Amygdala (tissue), 56 donors: Measurements from ENCODE around the gene IQCM.
A peak's percentile ranks its signal among the peaks of the same experiment; 100 is the strongest.
"Not testable (repeated sequence)": the region's sequence is repeated elsewhere in the genome, so short reads cannot be mapped to it uniquely, and the experiment has no call there.

Source experiments
- DNase-seq, 56 donors: peaks; one replicate each; lab custom pipeline; 2025; lab: John Stamatoyannopoulos, UW

The IQCM gene

GRCh38 chr4:149589826-149590225 lies 225.8 kb downstream of the IQCM start:
- DNase-seq = no peak

- DNase-seq = no peak
These were observed 230.9 kb downstream of the IQCM start for GRCh38 chr4:149584722-149585121.

GRCh38 chr4:149574971-149575370 lies 240.7 kb downstream of the IQCM start:
- no peak for DNase-seq

GRCh38 chr4:149572716-149573115 lies 242.9 kb downstream of the IQCM start:
- no peak for DNase-seq

GRCh38 chr4:149555799-149556198 lies 259.8 kb downstream of the IQCM start:
- DNase-seq = no peak

- no peak for DNase-seq
These were observed 260.5 kb downstream of the IQCM start for GRCh38 chr4:149555146-149555545.

- no peak for DNase-seq
These were observed 261.6 kb downstream of the IQCM start for GRCh38 chr4:149553959-149554520.

GRCh38 chr4:149552601-149553000 lies 263.0 kb downstream of the IQCM start:
- no peak for DNase-seq

- peak in 9 of 56 donors; percentile 0 to 3 (median 1) for DNase-seq
These were observed 265.7 kb downstream of the IQCM start for GRCh38 chr4:149549911-149550310.

- DNase-seq = no peak
These were observed 280.9 kb downstream of the IQCM start for GRCh38 chr4:149534779-149535178.

- no peak for DNase-seq
These were observed 283.8 kb downstream of the IQCM start for GRCh38 chr4:149531861-149532260.

GRCh38 chr4:149523039-149523438 lies 292.6 kb downstream of the IQCM start:
- no peak for DNase-seq

GRCh38 chr4:149521611-149522425 lies 293.8 kb downstream of the IQCM start:
- no peak for DNase-seq

- DNase-seq = no peak
These were observed 297.2 kb downstream of the IQCM start for GRCh38 chr4:149518471-149518870.

GRCh38 chr4:149513081-149513480 lies 302.6 kb downstream of the IQCM start:
- DNase-seq = no peak

GRCh38 chr4:149512501-149512900 lies 303.1 kb downstream of the IQCM start:
- DNase-seq = no peak

GRCh38 chr4:149511558-149512298 lies 303.9 kb downstream of the IQCM start:
- DNase-seq = no peak

GRCh38 chr4:149507309-149507708 lies 308.3 kb downstream of the IQCM start:
- not testable (repeated sequence) for DNase-seq

GRCh38 chr4:149500806-149501205 lies 314.8 kb downstream of the IQCM start:
- no peak for DNase-seq

GRCh38 chr4:149499726-149500125 lies 315.9 kb downstream of the IQCM start:
- DNase-seq = no peak

- no peak for DNase-seq
These were observed 317.4 kb downstream of the IQCM start for GRCh38 chr4:149498246-149498645.

- DNase-seq = no peak
These were observed 322.2 kb downstream of the IQCM start for GRCh38 chr4:149493492-149493891.
